RWPE2 (cell line): ENCODE measurements around the gene AMACR.

ENCODE experiments used
- ATAC-seq: fragments of 200-7000 bp; cut with Tn5 transposase; 3 replicates; pipeline ENCODE4 v1.9.1; 2021; ENCODE audit warnings: low read depth
- DNase-seq: peaks from one replicate; pipeline ENCODE4 v3.0.0-alpha.2; 2020; ENCODE audit warnings: low spot score
- H3K27ac ChIP-seq: fragments of 450-650 bp; 2 replicates; pipeline ENCODE4 v1.5.1; 2017; ENCODE audit warnings: mild to moderate bottlenecking; ENCODE audit not compliant: poor library complexity, severe bottlenecking
- H3K27me3 ChIP-seq: fragments of 250-450 bp; sonication (Bioruptor Pico); 2 replicates; pipeline ENCODE4 v1.5.1; 2021; ENCODE audit warnings: mild to moderate bottlenecking, moderate library complexity; ENCODE audit not compliant: insufficient read depth, poor library complexity, severe bottlenecking
- H3K36me3 ChIP-seq: fragments of 250-450 bp; sonication (Bioruptor Pico); 2 replicates; pipeline ENCODE4 v1.5.1; 2020; ENCODE audit warnings: low read depth, mild to moderate bottlenecking, moderate library complexity
- H3K4me1 ChIP-seq: fragments of 250-450 bp; sonication (Bioruptor Pico); 2 replicates; pipeline ENCODE4 v1.5.1; 2021; ENCODE audit warnings: mild to moderate bottlenecking, moderate library complexity; ENCODE audit not compliant: insufficient read depth, poor library complexity, severe bottlenecking
- H3K4me3 ChIP-seq: fragments of 250-450 bp; sonication (Bioruptor Pico); 2 replicates; pipeline ENCODE4 v1.5.1; 2021; ENCODE audit warnings: mild to moderate bottlenecking, moderate library complexity; ENCODE audit not compliant: severe bottlenecking
- H3K9me3 ChIP-seq: fragments of 250-450 bp; sonication (Bioruptor Pico); 2 replicates; pipeline ENCODE4 v1.5.1; 2021; ENCODE audit warnings: mild to moderate bottlenecking, moderate library complexity; ENCODE audit not compliant: severe bottlenecking
- TF ChIP-seq, protein P1 (sequence below): fragments of 450-650 bp; IDR thresholded peaks from one replicate; pipeline ENCODE4 v1.5.1; 2017; ENCODE audit warnings: mild to moderate bottlenecking, moderate library complexity; ENCODE audit not compliant: poor library complexity, severe bottlenecking

AMACR gene

DNA sequence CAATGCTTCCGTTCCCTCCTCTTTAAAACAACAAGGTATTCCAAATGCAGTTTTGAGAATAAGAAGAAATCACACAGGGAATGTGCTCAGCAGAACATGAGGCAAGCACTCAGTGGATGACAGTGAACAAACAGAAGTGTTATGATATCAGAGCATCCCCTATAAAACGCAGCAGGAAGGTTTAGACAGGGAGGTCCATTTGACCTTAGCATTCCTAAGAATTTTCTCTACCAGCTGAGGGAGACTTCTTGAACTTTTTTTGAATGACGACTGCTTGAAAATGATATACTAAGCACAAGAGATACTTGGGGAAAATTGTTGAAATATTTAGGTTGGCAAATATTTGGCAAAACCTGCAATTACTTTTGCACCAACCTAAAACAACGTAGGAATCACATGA is 3.9 kb downstream of the AMACR start:
- Histone ChIP-seq H3K36me3 (no peaks in the 10 kb centered on the region), H3K4me3 (no peak overlapping the region), H3K4me1 (peaks cover 2% of the 10 kb centered on the region), H3K9me3 (no peaks in the 10 kb centered on the region), H3K27me3 (no peaks in the 10 kb centered on the region), H3K27ac (no peak overlapping the region)
- ATAC-seq (no peak), DNase-seq (no peak)
- TF ChIP-seq, protein P1, sequence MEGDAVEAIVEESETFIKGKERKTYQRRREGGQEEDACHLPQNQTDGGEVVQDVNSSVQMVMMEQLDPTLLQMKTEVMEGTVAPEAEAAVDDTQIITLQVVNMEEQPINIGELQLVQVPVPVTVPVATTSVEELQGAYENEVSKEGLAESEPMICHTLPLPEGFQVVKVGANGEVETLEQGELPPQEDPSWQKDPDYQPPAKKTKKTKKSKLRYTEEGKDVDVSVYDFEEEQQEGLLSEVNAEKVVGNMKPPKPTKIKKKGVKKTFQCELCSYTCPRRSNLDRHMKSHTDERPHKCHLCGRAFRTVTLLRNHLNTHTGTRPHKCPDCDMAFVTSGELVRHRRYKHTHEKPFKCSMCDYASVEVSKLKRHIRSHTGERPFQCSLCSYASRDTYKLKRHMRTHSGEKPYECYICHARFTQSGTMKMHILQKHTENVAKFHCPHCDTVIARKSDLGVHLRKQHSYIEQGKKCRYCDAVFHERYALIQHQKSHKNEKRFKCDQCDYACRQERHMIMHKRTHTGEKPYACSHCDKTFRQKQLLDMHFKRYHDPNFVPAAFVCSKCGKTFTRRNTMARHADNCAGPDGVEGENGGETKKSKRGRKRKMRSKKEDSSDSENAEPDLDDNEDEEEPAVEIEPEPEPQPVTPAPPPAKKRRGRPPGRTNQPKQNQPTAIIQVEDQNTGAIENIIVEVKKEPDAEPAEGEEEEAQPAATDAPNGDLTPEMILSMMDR: no peak

DNA sequence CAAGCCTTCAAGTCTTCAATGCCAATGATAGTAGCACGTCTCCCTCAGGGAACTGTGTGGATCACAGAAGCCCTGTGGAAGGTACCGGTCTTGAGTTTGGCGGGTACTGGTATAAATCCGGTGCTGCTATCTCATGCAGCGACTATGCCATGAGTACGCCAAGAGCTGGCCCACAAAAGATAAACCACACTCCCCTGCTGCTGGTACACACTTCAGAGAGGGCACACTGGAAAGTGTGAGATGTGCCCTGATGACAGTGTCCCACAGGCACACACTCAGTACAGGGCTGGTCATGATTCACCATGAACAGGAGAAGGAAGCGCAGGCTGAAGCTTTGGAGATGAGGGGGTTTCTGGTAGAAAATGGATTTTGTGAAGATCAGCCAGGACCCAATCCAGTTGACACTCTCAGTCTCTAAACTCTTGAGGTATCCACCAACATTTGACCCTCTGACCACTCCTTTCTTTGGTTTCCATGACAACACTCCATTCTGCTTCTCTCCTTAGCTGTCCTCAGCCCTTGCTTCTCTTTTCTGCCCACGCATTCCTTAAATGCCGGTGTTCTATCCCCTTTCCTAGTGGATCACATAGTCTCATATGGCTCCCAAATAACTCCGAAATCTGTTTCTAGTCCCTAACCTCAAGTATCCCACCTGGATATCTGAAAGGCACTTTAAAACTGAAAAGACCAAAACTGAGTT is 5.1 kb downstream of the AMACR start:
- Histone ChIP-seq H3K4me1 (no peaks in the 10 kb centered on the region), H3K36me3 (0 out of 2 replicates have a peak, but pooled peaks cover under 1% of the 10 kb centered on the region), H3K4me3 (no peak overlapping the region), H3K9me3 (peaks cover under 1% of the 10 kb centered on the region), H3K27me3 (no peaks in the 10 kb centered on the region), H3K27ac (no peak overlapping the region)
- ATAC-seq (no peak), DNase-seq (no peak)
- TF ChIP-seq, protein P1: no peak

DNA sequence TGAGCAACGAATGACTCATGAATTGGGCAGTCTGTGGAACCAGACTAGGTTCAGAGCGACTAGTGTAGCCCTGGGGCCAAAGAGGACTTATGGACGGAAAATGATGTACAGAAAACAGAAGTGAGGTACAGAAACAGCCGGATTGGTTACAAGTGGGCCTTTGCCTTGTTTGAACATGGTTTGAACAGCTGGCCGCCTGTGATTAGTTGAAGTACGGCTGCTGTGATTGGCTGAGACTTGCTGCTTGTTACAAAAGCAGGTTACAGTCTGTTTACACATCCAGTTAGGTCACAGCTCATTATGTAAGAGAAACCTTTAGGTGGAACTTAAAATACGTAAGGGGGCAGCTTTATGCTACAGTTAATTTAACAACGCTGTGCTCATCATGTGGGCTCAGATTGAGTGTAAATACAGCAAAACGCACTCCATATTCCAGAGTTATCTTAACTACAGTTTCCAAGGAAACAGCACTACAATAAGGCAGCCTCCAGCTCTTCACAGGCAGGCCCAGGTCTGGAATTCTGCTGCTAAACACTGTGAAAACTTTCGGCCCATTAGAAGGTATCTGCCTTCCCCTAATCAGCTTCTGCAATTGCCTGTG is 6.5 kb downstream of the AMACR start:
- peaks cover 2% of the 10 kb centered on the region for H3K9me3 ChIP-seq
- ATAC-seq (no peak), DNase-seq (no peak)
- TF ChIP-seq, protein P1: no peak
- H3K4me1 ChIP-seq: no peaks in the 10 kb centered on the region
- H3K27ac ChIP-seq: no peak overlapping the region
- 0 out of 2 replicates have a peak, but pooled peaks cover 3% of the 10 kb centered on the region for H3K36me3 ChIP-seq
- no peak overlapping the region for H3K4me3 ChIP-seq
- H3K27me3 ChIP-seq: no peaks in the 10 kb centered on the region

DNA sequence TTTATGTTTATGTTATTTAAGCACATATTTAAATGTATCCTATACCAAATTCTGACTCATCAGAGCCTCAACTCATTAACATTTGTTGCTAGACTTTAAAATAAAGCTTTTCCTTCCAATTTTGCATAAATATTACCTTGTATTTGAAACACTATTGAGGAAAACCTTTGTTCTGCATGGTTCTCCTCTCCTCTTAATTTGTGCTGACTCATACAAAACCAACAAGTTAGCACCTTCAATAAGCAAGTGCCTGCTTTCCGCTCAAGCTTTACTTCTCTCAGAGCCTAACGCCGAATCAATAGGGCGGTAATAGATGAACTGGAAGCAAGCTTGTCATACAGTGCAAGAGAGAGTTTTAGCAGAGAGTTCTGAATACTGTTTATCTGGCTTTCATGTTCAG is 7.9 kb downstream of the AMACR start:
- DNase-seq (no peak), ATAC-seq (no peak)
- no peaks in the 10 kb centered on the region for H3K4me1 ChIP-seq
- H3K9me3 ChIP-seq: peaks cover 2% of the 10 kb centered on the region
- H3K4me3 ChIP-seq: no peak overlapping the region
- H3K27me3 ChIP-seq: no peaks in the 10 kb centered on the region
- TF ChIP-seq, protein P1: no peak
- H3K27ac ChIP-seq: no peak overlapping the region
- H3K36me3 ChIP-seq: 0 out of 2 replicates have a peak, but pooled peaks cover 3% of the 10 kb centered on the region
